Ammon's horn (tissue), 1 donor: ENCODE measurements around the gene TMEM126A.
A peak's percentile ranks its signal among the peaks of the same experiment; 100 is the strongest.
"Not testable (repeated sequence)": the region's sequence is repeated elsewhere in the genome, so short reads cannot be mapped to it uniquely, and the experiment has no call there.

ENCODE experiments used
- DNase-seq: peaks from one replicate; pipeline ENCODE4 v3.0.0-alpha.2; 2016; ENCODE audit warnings: low spot score

Gene TMEM126A

DNA sequence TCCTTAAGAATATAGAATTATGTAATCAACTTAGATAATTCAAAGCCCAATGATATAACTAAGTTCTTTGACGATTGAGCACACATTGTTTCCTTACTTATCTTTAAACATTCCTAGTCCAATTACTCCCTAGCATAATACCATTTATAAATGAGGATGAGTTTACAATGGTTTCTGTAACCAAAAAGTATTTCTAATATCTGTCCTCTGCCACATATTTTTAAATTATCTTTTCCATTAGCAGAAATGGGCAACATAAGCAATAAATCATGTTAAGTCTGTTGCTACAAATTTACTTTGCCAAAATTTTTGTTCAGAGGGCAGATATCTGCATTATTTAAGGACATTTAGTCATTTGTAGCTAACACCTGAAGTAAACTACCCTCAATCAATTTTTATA, 10.4 kb downstream of the TMEM126A start:
- DNase-seq = no peak

DNA sequence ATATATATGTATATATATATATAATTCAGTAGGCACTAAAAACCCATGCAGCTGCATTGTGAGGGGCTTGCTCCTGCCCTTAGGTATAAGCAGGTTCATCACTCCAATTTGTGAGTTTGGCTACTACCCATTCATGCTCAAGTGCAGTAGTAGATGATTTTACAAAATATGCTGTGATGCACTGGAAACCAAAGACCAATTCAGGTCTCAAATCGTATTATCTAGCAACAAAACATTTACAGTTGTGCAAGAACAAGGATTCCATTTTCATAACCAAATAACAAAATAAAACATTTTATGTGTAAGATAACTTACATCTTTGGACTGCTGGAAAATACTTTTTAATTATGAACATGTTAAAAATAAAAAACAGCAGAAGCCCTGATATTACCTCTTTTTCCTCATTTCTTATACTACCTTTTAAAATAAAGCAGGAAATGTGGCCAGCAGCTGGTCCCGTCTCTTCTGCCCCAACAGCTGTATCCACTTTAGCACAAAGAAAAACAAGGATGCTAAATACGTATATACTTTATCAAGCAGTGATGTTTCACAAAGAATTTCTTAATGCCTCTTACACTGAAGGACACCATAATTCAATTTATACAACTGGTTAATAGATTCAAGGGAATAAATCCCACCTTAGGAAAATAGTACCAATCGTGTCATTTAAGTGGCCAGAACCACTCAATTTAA, 14.4 kb downstream of the TMEM126A start:
- no peak for DNase-seq

GRCh38 chr11:85663080-85663752, 15.4 kb downstream of the TMEM126A start:
- no peak for DNase-seq

DNA sequence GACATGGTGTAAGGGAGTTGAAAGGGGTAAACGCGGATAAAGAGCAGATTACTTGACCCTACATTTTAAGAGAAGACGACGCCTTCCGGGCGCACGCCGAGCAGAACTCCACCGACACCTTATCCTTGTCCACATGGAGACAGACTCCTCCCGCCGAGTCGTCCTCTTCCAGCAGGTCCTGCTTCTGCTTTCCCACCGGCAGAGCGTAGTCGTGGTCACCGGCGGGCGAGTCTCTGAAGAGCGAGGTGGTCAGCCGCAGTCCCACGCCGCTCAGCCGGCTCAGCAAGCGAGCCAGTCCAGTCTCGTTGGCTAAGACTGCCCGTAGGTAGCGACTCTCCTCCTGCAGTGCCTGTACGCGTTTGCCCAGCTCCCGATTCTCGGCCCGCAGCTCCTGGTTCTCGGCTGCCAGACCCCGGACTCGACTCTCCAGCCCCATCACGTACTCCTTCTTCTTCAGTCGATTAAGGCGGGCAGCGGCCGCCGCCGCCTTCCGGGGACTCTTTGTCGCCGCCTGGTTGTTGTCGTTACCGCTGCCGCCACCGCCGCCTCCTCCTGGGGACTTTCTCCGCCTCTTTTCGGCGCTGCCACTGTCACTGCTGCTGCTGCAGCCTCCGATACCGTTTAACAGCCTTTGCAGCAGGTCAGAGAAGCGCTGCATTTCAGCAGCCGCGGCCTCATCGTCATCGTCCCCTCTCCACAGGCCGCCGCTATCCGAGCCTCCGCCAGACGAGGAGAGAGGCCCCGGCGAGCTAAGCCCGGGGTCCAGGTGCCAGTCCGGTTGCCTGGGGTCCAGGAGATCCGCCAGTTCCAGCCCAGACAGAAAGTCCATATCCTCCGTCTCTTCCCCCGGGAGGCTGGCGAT, 16.2 kb downstream of the TMEM126A start:
- peak; percentile 85 for DNase-seq

DNA sequence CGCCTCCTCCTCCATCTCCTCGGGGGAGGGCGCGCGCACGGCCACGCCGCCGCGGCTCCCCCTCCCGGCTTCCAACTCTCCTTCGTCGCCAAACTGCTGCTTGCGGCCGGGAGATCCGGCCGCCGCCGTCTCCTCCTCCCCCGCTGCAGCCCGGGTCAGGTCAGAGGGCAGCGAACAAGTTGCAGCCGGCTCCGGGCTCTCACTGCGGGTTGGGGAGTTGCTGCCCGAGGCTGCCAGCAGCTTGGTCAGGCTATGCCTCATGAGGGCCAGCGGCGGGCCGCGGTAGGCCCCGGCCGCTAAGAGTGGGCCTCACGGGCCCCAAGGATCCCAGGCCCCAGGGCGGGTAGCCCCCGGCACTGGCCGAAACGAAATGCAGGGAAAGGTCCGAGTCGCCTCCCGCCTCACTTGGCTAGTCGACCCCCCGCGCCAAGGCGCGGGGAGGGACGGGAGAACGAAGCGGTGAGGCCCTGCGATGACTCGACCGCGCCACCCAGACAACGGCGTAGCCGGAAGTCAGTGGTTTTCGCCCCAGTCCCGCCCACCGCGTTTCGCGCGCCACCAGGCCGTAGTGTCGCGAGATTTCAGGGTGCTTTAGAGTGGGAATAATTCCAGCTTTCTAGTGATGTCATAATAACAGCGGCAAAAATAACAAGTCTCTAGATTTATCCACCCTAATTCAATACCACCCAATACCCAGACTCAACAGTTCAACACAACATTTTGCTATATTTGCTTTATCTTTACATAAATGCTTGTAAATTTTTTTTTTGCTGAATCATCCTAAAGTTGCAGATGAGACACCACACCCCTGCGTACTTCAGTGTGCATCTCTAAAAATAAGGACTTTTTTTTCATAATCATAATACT, 17.1 kb downstream of the TMEM126A start, which contains the start of gene CREBZF:
Gene CREBZF, minus strand, starts transcription at position 515 of the 867 bp plus-strand sequence. Its CDS starts 254 bp downstream, at position 261.
- peak; percentile 96 for DNase-seq

DNA sequence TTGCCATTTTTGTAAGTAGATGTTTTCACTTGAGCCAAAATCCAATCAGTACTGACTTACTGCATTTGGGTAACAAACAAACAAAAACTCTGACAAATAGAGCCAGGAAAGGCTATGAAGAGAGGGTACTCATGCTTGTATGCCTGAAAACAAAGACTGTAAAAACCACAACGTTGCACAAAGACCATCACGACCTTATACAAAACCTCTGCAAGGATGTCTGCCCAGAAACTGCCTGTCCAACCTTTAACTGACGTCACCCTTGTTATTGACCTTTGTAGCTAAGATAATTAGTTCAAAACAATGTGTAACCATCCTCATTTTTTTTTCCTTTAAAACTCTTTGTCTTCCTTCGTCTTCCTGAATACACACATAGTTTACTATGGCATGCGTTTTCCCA, 18.0 kb downstream of the TMEM126A start:
- no peak for DNase-seq

DNA sequence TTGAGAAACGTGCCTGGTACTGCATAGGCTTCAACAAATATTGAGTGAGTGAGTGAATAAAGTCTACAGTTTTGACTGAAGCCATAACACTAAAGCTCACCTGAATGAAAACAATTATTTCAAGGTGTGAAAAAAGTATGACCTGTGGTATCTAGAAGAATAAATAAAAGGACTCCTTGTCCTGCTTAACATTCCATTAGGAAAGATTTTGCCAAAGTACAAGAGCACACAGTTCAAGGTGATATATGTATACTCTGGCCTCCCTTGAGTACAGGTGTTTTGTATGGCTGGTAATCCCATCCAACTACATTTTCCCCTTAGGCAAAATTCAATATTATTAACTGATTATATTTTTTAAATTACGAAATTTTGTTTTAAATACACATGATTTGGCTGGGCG, 18.9 kb downstream of the TMEM126A start:
- DNase-seq = no peak

DNA sequence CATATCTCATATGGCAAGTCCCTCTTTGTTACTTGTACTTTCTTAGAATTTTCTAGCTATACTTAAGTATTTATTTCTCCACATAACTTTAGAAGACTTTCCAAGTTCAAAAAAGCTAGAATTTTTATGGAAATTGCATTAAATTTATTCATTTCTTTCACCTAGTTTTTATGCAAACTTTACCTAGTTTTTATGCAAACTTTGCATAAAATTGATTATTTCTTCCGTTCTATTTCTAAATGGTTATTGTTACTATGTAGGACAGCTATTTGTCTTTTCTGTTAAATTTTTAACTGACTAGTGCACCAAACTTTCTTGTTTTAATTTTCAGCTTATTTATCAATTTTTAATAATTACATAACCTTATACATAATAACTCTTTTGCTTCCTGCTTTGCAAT, 20.4 kb downstream of the TMEM126A start:
- no peak for DNase-seq

DNA sequence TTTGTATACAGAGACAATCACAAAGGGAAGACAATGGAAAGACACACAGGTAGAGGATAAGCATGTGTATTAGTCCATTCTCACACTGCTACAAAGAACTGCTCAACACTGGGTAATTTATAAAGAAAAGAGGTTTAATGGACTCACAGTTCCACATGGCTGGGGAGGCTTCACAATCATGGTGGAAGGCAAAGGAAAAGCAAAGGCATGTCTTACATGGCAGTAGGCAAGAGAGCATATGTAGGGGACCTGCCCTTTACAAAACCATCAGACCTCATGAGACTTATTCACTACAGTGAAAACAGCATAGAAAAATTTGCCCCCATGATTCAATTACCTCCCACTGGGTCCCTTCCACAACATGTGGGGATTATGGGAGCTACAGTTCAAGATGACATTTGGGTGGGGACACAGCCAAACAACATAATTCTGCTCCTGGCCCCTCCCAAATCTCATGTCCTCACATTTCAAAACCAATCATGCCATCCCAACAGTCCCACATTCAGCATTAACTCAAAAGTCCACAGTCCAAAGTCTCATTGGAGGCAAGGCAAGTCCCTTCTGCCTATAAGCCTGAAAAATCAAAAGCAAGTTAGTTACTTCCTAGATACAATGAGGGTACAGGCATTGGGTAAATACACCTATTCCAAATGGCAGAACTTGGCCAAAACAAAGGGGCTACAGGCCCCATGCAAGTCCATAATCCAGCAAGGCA, 23.3 kb downstream of the TMEM126A start:
- not testable (repeated sequence) for DNase-seq

- no peak for DNase-seq
These were observed 24.5 kb downstream of the TMEM126A start for GRCh38 chr11:85672105-85672902.

DNA sequence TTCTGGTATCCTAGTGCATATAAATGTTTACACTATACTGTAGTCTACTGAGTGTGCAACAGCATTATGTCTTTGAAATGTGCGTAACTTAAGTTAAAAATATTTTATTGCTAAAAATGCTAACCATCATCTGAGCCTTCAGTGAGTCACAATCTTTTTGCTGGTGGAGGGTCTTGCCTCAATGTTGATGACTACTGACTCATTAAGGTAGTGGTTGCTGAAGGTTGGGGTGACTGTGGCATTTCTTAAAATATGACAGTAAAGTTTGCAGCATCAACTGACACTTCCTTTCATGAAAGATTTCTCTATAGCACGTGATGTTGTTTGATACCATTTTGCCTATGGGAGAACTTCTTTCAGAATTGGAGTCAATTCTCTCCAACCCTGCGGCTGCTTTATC, 25.6 kb downstream of the TMEM126A start:
- DNase-seq = no peak

DNA sequence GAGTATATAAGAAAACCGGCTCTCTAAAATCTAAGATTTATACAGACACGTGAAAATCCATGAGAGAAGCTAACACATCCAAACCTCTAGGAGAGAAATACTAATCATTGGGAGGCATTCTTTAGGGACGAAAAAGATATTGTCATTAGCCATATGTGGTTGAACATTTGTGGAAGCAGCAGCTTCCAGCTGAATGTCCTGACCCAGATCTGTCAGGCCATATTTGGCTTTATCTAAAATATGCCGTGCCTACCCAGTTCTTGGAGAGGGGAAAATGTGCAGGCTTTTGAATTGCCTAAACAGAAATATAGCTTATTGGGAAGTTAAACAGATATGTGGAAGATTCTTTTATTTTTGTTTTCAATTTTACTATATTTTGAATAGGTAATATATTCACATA, 31.8 kb downstream of the TMEM126A start:
- DNase-seq = no peak

- DNase-seq = no peak
These were observed 33.1 kb downstream of the TMEM126A start for GRCh38 chr11:85680897-85681296.

GRCh38 chr11:85682330-85683305, 34.9 kb downstream of the TMEM126A start:
- peak; percentile 79 for DNase-seq

DNA sequence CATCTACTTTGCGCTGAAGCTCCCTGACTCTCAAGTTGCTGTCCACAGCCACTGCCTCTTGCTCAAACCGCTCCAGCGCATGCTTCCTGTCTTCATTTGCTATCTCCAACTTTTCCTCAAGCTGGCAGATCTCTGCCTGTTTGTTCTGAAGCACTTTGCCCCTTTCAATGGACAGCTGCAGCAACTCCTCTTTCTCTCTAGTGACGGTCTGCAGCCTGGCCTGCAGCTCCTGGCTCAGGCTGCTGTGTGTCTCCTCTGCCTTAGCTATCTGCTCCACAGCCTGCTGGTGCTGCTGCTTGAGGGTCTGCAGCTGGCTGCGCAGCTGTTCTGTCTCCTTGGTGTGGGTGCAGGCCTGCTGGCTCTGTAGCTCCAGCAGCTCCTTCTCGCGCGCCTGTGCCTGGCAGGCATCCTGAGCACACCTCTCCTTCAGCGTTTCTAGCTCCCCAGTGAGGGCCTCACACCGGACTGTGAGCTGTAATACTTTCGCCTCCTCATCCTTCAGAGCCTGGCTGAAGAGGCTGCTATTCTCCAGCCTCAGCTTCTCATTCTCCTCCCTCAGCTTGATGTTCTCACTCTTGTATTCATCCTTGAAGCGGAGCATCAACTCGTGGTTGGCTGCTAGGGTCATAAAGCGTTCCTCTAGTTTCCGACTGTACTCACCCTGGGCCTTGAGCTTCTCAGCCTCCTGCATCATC, 37.5 kb downstream of the TMEM126A start:
- no peak for DNase-seq

GRCh38 chr11:85685820-85686459, 38.2 kb downstream of the TMEM126A start, which contains the start of gene CCDC89:
CCDC89 (minus strand) TSS chr11:85686195; CDS start chr11:85686130, 65 bp downstream.
- DNase-seq = peak; percentile 91

- DNase-seq = peak; percentile 55
These were observed 46.7 kb downstream of the TMEM126A start for GRCh38 chr11:85694385-85694980.
